HG03196 (cell line): ENCODE data around the gene PISD.

ENCODE experiments used
- ATAC-seq: cut with Tn5 transposase; IDR thresholded peaks from one replicate; pipeline ENCODE4 v1.9.1; 2021; ENCODE audit not compliant: unreplicated experiment

PISD gene

DNA sequence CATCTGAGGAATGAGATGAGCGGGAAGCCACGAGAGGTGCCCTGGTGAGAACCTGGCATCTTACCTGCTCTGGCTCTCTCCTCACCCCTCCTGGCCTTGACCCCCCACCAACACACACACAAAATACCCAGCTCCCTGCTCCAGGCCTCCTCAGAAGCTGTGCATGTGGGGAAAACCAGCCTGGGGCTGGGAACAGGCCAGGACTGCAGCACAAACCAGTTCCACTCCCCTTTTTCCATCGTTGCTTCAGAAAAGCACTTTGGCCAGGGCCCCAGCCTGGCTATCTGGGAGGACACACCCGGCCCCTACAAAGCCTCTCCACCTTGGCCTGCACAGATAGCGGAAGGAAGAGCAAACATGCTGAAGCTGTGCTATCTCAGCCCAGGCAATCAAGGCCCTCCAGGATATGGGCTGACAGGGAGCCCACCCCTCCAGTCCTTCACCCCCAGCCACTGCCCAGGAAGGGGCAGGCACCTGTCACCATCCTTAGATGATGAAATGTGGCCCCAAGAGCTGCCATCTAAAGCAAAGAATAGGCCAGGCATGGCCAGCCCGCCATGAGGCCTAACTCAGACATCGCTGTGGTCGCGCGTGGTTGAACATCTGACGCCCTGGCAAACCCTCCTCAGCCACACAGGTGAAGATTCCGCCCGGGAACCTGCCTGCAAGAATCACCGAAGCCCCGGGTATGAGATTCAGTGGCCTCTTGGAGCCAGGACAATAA, 35.4 kb downstream of the PISD start:
- ATAC-seq: no peak

DNA sequence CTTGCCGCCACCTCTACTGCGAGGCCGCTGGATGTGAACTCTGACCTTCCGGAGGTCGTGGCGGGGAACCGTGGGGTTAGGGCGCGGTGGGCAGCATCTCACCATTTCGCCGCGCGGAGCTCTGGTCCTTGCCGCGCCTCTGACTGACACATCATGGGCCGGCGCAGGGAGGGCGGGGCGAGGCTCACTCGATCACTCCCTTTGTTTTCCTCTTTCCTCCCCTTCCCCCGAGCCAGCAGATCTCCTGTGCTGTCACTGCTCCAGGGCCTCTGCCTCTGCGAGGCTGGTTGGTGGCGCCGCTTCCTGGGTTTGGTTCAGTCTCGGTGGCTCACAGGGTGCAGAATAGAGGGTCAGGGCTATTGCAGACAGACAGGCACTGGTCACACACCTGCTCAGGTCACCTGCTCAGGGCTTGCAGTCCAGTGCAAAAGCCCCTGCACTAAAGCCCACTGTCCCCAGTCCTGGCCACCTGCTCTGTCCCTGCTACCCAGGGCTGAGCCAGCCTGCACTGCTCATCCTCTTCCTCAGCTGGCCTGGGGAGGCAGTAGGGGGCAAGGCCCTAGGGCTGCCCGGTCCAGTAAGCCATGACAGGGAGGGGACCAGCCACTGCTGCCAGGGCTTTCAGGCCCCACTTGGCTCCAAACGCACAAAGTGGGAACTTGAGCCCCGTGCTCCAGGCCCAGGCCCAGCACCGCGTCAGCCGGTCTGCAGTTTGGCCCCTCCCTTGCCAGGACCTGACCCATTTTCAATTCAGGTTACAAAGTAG, 36.2 kb downstream of the PISD start:
- no peak for ATAC-seq

- no peak for ATAC-seq
Observed at GRCh38 chr22:31625257-31625640, 36.8 kb downstream of the PISD start.

DNA sequence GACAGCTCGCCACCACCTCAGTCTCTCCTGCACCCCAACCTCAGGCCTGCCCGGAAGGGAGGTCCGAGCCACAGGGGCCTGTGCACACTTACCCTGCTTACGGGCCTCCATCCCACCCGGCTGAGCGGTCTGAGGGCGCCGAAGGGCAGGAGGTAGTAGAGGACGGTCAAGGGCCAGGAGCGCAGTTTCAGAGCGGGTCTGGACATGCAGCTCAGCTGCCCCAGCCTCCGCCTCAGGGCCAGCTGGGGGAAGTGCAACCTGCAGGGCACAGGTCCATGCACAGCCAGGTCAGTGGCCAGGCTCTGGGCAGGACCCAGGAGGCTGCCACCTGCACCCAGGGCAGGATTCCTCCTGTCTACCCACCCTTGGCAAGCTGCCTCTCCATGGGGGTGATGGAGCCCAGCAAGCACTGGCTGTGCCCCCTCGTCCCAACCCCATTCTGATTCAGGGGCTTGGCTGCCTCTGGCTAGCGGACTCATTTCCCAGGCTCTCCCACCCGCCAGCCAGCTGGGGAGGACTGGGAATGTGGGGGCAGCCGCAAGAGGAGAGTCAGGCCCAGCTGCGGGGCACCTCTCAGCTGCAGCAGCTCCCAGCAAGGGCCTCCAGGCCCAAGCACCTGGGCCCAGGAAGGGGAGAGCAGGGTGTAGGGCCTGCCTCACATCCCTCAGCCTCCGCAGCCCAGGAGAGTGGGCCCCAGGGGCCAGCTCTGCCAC, 38.3 kb downstream of the PISD start:
- no peak for ATAC-seq

DNA sequence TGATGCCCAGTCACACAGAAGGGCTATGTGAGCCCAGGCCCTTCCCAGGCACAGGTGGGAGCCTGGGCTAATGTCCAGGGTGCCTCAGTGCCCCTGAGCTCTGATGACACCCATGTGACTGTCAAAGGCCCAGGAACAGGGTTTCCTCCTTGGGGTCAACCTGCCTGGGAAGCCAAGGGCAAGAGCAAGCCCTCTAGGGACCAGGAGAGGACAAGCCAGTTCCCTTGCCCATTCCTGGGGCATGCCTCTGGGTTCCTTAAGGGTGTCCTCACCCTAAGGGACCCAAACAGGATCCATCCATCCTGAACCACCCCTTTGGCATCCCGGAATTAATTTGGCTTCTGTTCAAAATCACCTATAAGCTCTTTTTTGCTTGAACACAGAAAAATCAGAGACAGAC, 39.0 kb downstream of the PISD start:
- ATAC-seq: no peak

DNA sequence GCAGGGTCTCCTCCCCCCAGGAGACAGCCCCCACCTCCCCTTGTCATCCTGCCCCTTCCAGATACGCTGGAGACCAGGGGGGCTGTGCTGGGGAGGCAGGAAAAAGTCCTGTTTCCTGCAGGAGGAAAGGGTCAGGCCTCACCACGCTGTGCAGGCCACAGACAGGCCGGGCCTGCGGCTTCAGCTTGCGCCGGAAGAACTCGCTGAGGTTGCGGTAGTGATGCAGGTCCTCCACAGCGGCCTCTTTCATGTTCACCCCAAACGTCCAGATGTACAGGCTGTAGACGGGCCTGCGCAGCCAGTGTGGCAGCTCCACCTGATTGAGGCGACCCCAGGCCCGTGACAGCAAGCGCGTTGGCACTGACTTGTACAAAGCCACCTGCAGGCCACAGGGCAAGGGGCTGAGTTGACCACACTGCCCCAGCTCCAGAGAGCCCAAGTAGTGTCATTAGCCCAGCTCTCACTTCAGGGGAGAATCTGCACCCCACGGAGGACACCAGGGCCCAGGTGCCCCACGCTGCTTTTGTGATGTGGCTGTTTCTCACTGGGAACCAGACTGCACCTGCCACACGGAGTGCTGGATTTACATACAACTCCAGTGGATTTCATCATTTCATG, 40.4 kb downstream of the PISD start:
- no peak for ATAC-seq

DNA sequence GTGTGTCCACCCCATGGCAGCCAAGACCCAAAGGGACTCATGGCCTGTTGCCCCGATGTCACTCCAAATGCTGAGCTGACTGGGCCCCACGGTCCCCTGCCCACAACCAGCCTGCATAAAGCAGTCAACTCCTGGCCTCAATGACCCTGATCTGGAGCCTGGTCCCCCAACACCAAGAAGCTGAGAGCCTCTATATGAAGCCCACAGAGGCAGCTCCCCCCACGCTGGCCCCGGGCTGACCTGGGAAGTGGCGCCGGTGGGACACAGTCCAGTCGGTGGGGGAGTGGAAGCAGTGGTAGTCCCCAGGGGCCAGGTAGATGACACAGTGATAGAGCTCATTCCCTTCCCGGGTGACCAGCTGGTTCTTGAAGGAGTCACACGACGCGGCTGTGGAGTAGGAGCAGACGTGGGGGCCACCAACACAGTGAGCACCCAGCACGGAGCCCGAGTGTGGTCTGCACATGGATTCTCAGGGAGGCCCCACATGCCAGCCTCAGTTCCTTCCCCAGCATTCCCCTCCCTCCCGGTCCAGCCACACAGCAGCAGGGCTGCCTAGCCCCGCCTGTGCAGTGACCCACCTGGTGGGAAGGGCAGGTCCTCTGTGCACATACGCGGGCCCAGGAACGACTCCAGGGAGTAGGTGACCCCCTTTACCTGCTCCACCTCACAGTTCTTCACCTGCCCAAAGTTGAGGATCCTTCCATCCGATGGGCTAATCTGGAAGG, 41.1 kb downstream of the PISD start:
- ATAC-seq: no peak

DNA sequence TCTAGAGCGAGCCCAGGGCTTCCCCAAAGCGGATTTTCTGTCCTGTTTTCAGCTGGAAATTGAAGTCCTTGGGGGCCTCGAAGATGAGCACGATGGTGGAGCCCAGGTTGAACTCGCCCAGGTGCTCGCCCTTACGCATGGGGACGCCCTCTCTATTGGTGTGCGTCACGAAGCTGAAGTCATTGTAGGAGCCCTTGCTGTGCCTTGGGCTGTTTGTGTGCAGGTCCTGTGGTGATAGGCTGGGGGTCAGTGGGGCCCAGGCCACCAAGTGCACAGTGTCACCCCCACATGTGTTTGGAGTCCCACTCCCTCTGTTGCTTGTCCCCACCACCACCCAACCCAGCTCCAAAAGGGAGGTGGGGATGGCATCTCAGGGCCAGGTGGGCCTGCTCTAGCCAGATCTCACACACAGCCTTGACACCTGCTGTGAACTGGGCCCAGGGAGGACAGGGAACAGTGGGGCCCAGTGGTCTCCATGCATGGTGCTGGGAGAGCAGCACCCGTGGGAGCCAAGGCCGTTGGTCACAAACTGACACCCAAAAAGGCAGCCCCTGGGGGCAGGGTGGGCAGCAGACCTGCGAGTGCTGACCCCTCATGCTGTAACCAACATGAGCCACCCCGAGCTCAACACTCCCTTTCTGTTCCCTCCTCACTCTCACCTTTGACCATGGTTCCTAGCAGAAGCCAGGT, 42.3 kb downstream of the PISD start:
- ATAC-seq: no peak

GRCh38 chr22:31618471-31619176, 43.4 kb downstream of the PISD start:
- ATAC-seq: no peak

DNA sequence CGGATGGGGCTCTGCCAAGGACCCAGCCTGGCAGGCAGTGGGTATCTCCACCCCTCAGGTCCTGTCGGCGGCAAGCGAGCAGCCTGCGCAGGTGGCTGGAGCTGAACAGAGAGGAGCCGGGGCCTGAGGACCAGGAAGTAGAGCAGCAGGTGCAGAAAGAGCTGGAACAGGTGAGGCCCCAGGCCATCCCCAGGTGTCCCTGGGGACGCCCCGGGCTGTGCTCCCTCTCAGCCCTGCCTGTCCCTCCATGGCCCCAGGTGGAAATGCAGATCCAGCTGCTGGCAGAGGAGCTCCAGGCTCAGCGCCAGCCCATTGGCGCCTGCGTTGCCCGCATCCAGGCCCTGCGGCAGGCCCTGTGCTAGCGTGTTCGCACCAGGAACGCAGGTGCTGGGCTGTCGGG, 44.0 kb downstream of the PISD start:
- no peak for ATAC-seq

GRCh38 chr22:31616315-31616980, 45.6 kb downstream of the PISD start:
- peak; percentile 53 for ATAC-seq

GRCh38 chr22:31615940-31616314, 46.1 kb downstream of the PISD start:
- no peak for ATAC-seq

- no peak for ATAC-seq
Observed at GRCh38 chr22:31615491-31615860, 46.5 kb downstream of the PISD start.

DNA sequence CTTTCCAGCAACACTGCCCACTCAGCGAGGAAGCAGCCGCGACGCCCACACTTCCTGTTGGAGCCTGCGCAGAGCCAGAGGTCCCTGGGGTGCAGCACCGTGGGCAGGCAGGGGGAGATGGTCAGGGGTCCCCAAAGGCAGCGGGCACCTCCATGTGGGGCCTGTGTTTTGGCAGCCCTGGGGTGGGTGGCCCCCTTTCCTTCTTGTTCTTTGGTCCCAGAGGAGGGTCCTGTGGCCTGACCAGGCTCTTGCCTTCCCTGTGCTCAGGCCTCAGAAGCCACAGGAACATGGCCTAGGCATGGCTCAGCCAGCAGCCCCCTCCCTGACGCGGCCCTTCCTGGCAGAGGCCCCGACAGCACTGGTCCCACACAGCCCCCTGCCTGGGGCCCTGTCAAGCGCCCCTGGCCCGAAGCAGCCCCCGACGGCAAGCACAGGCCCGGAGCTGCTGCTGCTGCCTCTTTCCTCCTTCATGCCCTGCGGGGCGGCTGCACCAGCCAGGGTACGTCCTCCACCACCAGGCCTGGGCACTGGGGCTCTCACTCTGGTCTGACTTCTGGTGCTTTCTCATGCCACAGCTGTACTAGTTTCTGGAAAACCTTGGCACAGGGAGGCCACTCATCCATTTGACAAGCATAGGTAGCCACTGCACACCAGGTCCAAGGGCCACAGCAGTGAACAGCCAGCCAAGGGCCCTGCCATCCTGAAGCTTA, 47.1 kb downstream of the PISD start:
- ATAC-seq: no peak

GRCh38 chr22:31613904-31614296, 48.1 kb downstream of the PISD start:
- ATAC-seq: no peak

GRCh38 chr22:31613286-31613903, 48.6 kb downstream of the PISD start:
- ATAC-seq: no peak

- ATAC-seq: no peak
Observed at GRCh38 chr22:31612891-31613285, 49.1 kb downstream of the PISD start.

- ATAC-seq: no peak
Observed at GRCh38 chr22:31611061-31611760, 50.8 kb downstream of the PISD start.
